HG03342 (cell line): Measurements from ENCODE around the gene RAB40C.

ENCODE experiments used
- ATAC-seq: cut with Tn5 transposase; IDR thresholded peaks from one replicate; pipeline ENCODE4 v1.9.1; 2021; ENCODE audit warnings: mild to moderate bottlenecking, moderate library complexity; ENCODE audit not compliant: unreplicated experiment

The RAB40C gene

GRCh38 chr16:559021-559380 lies 30.9 kb upstream of the RAB40C start:
- no peak for ATAC-seq

- no peak for ATAC-seq
Measured at GRCh38 chr16:559411-560203, 30.3 kb upstream of the RAB40C start.

DNA sequence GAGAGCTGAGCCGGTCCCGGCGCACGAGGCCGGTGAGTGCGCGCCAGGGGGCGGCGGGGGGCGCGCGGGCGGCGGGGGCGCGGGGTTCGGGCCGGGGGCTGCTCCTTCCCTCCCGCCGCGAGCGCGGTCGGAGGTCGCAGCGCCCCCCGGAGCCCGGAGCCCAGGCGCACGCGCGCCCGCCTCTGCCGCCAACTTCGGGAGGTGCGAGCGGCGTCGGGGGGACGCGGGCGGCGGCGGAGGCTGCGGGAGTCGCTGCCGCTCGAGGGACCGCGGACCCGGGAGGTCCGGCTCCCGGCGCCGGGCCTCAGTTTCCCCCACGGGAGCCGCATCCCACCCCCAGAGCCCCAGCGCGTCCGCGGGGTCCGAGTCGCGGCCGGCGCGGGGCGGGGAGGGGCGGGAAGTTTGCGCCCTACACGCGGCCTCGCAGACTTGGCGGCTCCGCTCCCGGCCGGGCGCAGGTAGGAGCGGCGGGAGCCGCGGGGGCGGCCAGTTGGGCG lies 29.6 kb upstream of the RAB40C start, which contains the start of gene PRR35:
Gene PRR35 (plus strand): TSS at position 191 of the 497 bp plus-strand sequence. CDS start 2,901 bp downstream, outside the sequence.
- ATAC-seq, result no peak

- ATAC-seq, result no peak
Measured at GRCh38 chr16:560701-561412, 29.0 kb upstream of the RAB40C start.

- no peak for ATAC-seq
Measured at GRCh38 chr16:561413-561794, 28.5 kb upstream of the RAB40C start.

DNA sequence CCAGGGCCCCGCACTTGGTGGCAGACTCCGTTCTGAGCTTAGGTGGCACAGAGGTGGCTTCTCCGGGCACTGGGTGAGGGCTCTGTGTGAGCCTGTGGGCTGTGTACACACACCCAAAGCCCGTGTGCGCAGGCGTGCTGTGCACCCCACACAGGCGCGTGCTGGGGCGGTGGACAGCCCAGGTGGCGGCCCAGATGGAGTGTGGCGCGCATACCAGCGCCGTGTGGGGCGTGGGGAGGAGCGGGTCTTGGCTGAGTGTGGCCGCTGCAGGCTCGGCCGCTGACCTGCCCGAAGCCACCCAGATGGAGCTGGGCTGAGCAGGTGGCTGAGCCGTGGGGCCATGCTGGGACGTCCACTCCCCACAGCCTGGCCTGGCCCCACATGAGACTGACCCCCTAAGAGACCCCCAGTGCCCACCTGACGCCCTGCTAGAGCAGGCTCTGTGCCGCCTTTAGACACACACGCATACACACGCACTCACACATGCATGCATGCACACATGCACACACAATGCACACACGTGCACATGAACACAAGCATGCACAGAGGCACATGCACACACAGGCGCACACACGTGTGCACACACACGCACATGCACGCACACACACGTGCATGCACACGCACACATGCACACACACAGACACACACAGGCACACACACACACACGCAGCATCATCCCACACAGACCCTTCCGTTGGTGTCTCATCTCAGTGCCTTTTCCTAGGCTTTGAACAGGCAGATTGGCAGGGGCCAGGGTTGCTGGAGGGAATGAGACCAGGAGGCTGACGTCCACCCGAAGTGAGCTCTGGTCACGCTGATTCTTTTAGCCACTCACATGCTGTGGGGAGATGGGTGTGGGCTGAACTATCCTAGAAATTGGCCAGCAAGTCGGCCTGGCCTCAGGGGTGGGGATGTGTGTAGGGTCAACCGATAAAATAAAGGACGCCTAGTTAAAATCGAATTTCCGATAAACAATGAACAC lies 27.6 kb upstream of the RAB40C start:
- ATAC-seq, result no peak

DNA sequence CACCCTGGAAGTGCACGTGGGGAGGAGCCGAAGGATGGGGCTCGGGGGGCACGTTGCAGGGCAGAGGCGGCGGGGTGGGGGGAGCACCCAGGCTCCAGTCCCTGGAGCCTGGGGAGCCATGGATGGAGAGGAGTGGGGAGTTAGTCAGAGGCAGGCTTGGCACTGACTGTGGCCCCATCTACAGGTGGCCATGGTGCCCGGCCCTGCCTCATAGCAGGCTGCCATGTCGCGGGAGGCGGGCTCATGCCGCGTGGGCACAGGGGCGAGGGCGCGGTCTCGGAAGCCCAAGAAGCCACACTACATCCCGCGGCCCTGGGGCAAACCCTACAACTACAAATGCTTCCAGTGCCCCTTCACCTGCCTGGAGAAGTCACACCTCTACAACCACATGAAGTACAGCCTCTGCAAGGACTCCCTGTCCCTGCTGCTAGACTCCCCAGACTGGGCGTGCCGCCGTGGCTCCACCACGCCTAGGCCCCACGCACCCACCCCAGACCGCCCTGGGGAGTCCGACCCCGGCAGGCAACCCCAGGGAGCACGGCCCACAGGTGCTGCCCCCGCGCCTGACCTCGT lies 26.7 kb upstream of the RAB40C start:
- ATAC-seq, result no peak

DNA sequence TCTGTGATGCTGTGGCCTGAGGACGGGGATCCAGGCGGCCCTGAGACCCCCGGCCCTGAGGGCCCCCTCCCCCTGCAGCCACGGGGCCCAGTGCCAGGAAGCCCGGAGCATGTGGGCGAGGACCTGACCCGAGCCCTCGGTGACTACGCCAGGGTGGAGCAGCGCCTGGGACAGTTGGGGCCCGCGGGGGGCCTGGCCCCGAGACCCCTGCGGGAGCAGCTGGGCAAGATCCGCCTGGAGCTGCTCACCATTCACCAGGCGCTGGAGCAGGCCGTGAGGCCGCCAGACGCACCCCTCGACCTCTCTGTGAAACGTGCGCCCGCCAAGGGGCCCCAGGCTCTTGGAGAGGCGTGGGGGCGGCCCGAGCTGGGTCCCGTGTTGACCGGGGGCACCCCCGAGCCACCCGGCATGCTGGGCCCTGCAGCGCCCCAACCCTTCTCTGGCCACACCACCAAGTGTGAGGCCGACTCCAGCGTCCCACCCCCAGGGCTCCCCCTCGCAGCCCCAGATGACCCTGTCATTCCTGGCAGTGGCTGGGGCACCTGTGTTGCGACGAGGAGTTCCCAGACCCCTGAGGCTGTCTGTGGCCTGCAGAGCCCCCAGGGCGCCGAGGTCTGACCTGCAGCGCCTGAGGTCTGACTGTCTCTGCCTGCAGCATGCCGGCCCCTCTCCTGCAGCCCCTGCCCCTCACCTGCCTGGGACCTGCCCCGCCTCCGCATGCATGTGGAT lies 25.0 kb upstream of the RAB40C start:
- ATAC-seq, result no peak

DNA sequence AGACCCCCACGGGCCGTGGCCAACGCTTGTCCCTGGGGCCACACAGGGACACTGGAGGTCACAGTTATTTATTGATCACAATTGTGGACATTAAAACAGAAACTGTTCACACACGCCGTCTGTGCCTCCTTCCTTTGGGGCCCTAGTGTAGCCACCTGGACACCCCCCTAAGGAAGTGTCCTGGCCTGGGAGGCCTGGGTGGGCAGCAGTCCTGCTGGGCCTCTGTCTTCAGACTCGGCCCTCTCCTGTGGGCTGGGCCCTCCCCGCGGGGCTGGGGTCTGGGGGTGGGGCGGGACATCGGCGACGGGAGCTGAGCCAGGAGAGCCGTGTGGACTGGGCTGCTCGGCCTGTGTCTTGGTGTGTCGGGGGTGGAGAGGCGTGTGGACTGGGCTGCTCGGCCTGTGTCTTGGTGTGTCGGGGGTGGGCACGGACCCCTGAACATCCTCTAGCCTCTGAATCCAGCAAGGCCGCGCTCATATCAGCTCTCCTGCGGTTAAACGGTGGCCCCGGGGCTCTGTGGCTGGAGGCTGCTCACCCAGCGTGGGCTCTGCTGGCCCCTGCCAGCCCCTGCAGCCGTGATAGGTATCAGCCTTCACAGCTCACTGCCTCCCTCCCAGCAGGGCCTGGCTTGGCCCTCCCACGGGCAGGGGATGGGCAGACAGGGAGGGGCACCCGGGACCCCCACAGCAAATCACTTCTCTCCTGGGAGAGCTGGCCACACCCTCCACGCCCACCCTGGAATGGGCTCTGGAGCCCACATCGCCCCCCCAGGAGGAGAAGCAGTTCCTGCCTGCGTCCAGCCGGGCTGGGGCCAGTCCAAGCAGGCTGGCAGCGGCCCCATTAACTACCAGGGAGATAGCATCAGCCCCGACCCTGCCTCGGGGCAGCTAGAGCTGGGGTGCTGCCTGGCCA lies 24.2 kb upstream of the RAB40C start:
- no peak for ATAC-seq

DNA sequence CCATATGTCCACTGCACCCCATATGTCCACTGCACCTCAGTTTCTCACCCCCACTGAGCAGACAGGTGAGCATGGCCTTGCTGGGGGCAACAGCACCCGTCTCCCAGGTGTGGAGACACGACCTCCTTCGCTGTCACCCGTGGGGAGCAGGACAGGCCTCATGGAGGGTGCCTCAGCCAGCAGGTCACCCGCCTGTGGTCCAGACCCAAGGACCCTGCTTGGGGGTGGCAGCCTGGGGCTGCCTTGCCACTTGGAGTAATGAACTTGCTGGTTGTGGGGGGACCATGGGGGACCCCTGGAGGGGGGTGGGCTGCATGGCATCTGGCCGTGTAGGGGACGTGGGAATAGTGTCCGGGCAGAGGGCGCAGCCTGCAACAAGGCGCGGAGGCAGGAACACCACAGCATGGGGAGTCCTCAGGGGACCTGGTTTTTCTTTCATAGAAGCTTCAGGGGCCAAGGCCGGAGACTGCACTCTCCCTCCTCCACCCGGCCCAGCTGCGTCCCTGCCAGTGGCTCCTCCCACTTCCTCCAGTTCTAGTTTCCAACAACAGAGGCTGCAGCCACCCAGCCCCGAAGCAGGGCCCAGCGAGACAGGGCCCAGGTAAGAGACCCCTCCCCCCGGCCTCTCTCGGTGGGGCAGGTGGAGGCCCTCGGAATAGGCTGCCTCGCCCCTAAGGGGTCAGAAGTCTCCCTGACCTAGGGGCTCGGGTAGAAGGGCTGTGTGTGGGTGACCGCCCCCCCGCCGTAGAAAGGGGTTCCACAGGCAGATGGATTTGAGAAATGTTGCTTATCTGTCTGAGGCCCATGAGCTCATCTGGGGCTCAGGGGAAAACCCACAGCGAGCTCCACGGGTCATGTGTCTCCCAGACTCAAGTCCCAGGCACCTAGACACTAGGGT lies 23.1 kb upstream of the RAB40C start, which contains the start of gene NHLRC4:
Gene NHLRC4 (plus strand): TSS at position 531 of the 898 bp plus-strand sequence. CDS start 1,043 bp downstream, outside the sequence.
- no peak for ATAC-seq

DNA sequence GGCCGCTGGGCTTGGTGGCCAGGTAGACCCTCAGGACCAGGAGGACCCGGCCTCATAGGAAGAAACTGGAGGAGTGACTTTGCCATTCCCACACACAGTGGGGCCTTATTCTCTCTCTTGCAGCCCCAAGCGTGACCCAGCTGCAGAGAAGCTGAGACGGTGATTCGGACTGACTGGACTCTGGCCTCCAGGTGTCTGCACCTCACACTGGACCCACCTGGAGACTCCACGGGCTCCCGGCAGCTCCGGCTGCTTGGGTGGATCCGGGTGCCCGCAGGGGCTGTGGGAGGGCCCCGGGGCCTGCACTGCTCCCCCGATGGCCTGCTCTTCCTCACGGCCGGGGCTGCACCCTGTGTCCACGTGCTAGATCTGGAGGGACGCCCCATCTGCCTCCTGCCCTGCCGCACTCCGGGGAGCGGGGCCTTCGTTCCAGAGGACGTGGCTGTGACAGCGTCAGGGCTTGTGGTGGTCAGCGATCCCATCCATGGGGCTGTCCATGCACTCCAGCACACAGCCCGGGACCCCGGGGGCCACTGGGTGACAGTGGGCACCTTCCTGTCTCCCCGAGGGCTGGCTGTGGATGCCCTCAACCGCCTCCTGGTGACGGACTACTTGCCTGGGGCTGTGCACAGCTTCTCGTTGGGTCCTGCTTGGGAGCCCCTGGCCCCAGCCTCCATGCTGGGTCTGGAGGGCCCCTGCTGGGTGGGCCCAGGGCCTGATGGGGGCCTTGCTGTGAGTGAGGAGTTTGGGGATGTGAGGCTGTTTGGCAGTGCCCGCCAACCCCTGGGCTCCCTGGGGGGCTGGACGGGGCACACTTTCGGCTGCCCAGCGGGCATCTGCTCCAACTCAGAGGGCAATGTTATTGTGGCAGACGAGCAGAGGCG lies 22.3 kb upstream of the RAB40C start:
- ATAC-seq, result no peak

GRCh38 chr16:568401-569258 lies 21.2 kb upstream of the RAB40C start:
- ATAC-seq, result no peak

DNA sequence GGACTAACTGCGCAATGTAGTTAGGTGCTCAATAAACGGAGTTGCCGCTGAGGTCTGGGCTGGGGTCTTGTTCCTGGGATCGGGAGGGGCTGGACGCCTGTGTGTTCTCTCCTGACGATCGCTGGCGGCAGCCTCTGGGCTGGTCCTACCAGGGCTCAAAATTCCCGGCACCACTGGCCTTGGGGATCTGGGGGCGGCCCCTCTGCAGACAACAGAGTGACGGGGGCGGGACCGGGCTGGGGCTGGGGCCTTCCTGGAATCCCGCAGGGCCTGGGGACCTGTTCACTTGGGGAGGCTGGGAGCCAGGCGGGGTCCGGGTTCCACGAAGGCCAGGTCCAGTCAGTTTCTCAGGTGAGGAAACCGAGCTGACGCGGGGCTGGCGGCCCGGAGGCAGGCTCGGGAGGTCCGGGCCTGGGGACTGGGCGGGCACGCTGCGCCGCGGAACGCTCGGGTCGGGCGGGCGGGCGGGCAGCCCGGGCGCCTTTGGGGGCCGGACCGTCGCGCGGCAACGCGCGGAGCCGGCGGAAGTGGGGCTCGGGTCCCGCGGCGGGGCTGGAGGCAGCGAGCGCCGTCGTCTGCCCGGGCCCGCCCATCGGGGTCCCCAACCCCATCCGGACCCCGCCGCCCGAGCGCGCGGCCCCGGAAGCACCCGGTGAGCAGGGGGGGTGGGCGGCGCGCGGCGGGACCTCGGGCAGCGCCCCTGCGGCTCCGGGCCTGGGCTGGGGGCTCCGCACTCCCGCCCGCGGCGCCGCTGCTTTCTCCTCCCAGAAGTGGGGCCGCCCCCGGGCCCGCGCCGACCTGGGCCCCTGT lies 20.2 kb upstream of the RAB40C start, which contains the start of gene PIGQ:
Gene PIGQ (plus strand): TSS at position 524 of the 810 bp plus-strand sequence. CDS start 4,107 bp downstream, outside the sequence.
- ATAC-seq, result peak; percentile 55

DNA sequence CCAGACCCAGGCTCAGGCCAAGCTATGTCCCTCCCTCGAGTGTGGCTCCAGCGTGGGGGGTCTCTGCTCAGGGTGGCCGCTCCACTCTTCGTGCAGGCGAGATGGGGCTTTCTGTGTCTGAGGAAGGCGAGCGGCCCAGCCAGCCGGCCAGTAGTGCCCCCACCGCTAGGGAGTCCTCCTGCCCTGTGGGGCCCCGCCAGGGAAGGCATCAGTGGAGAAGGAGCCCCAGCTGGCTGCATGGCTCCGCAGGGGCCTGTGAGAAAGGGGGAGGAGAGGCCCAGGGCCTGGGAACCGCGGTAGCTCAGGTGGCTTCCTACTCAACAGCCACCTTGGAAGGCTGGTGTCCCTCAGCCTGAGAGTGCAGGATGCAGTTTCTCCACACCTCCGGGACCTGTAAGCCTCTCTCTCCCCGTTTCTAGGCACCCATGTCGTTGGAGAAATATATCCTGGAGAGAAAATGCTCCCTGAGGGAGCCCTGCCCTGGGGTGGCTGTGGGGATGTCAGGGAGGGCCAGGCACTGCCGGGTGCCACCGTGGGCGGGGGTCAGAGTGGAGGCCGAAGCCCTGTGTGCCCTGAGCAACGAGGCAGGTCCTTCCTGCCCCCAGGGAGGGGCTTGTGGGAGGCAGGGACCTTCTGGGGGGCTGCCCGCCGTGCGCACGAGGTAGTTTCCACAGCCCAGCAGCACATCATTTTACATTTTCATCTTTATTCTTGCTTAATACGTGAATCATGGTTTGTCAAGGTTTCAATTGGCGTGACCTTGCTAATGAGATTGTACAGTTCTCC lies 16.8 kb upstream of the RAB40C start:
- ATAC-seq, result no peak
